AML-193 (cell line): ENCODE results near the gene RAB19.
A peak's percentile ranks its signal among the peaks of the same experiment; 100 is the strongest.

Experiments
- DNase-seq, 2 experiments: peaks; one replicate each; lab custom pipeline; 2025; lab: John Stamatoyannopoulos, UW

Gene RAB19, protein sequence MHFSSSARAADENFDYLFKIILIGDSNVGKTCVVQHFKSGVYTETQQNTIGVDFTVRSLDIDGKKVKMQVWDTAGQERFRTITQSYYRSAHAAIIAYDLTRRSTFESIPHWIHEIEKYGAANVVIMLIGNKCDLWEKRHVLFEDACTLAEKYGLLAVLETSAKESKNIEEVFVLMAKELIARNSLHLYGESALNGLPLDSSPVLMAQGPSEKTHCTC

GRCh38 chr7:140403878-140404564, at the start of gene RAB19:
RAB19 (plus strand) TSS chr7:140404058; CDS start chr7:140407647, 3,589 bp downstream.
- DNase-seq, result no peak

DNA sequence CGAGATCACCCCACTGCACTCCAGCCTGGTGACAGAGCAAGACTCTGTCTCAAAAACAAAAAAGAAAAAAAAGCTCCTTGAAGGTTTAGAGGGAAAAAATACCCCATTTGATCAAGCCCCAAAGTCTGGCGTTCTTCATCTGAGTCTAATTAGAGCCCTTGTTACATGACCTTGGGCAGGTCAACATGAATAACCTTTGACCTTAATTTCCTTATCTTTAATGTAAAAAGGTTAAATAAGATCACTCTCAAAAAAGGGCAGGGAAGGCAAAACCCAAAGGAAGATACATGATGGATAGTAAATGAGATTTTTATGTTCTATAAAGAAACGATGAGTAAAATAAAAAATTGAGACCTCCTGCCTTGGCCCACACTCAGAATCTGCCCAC, 45.8 kb upstream of the RAB19 start:
- DNase-seq, result no peak

GRCh38 chr7:140358412-140359051, 45.3 kb upstream of the RAB19 start:
- DNase-seq, result no peak

DNA sequence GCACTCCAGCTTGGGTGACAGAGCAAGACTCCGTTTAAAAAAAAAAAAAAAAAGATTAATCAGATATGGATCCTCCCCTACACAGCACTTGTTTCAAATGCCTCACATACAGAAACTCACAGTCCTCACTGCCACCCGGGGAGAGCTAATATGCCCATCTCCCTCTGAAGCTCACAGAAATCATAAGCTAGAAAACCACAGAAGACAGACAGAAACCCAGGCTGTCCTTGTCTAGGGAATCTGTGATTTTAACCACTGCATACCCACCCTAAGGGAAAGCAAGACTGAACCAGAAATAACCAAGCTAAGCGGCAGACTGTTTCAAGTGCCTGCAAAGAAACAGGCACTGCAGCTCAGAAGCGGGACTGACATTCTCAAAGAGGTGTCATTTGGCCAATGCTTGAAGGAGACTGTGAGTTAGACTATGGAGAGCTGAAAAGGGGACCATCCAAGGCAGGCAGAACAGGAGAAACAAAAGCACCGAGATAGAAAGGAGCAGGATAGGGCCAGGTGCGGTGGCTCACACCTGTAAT, 43.1 kb upstream of the RAB19 start:
- no peak for DNase-seq

DNA sequence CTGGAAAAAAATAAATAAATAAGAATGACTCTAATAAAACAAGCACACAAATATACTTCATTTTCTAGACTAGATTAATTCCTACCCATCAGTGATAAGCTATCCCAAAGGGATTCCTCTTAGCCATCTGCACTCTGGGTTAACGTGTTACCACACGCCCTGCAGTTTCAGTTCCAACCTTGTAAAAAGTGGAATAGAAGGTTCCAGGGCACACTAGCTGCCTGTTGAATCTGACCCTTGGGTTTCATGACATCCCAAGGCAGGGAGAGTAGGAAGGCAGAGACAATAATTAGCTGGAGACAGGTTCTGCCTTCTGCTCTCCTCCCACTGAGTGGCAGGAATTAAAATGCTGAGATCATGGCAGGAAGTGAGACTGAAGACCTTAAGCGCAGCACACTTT, 39.0 kb upstream of the RAB19 start:
- no peak for DNase-seq

DNA sequence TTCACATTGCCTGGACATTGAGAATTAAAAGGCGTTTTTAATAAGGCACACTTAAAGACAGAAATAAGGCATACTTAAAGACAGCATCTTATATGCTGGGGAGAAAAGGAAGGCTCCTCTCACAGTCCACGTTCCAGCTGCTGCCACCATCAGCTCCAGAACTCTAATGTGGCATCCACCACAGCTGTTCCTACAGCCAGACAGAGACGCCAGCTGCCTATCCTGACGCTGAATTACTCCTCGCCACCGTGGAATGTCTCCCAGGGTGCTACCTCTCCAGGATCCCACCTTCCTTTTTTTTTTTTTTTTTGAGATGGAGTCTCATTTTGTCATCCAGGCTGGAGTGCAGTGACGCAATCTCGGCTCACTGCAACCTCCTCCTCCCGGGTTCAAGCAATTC, 36.3 kb upstream of the RAB19 start:
- no peak for DNase-seq

GRCh38 chr7:140369294-140369693, 34.6 kb upstream of the RAB19 start:
- DNase-seq, result no peak

DNA sequence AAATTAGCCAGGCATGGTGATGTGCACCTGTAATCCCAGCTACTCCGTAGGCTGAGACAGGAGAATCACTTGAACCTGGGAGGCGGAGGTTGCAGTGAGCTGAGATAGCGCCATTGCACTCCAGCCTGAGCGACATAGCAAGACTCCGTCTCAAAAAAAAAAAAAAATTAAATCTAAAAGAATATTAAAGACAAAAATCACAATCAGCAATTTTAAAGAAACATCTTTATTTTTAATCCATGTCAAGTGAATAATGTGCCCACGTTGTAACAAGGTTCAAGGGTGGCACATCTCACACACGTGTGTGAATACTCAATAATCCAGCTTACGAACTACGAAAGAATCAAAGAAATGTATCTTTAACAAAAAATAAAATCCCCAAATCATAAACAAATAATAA, 28.5 kb upstream of the RAB19 start:
- DNase-seq, result no peak

DNA sequence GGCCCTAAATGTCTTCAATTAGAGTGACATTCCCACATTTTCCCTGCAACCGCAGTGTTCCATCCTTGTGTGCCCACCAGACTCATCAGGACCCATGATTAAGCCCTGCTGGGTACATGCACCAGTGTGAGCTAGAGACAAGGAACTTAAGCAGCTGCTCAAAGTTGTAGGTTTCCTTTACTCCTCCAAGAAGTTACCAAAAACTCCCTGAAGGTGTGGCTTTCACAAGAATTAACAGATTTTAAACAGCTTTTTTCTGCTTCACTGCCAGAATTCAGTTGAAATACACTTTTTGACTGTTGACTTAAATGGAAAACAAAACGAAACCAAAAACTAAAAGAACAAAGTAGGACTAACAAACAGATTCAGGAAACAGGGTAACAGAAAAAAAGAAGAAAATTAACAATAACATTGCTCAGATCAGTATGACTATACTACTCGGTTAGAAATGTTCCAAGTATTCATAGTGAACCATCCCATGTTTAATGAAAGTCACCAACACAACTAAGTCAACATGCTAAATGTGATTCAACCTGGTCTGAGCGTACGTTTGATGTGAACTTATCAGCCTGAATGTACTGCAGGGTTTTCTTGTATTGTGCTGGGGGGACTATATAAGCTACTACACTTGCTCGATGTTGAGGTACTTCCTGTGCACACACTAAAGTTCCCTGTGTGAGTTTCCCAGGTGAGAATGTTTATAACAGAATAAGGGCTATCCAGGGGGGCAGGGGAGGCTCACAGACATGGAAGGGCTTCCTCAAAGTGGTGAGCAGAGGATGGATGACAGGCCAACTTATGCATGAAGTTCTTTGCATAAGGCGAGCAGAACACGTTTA, 27.7 kb upstream of the RAB19 start:
- no peak for DNase-seq

DNA sequence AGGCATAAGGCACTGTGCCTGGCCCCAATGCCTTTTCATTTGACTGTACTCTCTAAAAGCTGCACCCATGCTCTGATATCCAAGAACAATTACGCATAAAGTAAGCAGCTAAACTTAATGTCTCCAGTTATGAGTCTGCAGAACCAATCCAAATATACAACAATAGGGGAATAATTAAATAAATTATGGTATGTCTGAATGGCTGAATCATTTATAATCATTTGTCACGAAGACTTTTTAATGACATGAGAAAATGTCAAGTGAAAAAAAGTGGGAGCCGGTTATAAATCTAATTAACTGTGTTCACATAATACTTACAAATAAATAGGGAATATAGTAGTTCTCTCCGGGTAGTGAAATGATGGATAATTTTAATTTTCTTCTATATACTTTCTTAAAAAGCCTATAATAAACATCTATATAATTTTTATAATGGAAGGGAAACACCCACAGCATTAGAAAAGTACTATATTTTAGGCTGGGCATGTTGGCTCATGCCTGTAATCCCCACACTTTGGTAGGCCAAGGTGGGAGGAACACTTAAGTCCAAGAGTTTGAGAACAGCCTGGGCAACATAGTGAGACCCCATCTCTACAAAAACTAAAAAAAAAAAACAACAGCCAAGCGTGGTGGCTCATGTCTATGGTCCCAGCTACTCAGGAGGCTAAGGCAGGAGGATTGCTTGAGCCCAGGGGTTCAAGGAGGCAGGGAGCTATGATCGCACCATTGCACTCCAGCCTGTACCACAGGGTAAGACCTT, 19.7 kb upstream of the RAB19 start:
- no peak for DNase-seq

DNA sequence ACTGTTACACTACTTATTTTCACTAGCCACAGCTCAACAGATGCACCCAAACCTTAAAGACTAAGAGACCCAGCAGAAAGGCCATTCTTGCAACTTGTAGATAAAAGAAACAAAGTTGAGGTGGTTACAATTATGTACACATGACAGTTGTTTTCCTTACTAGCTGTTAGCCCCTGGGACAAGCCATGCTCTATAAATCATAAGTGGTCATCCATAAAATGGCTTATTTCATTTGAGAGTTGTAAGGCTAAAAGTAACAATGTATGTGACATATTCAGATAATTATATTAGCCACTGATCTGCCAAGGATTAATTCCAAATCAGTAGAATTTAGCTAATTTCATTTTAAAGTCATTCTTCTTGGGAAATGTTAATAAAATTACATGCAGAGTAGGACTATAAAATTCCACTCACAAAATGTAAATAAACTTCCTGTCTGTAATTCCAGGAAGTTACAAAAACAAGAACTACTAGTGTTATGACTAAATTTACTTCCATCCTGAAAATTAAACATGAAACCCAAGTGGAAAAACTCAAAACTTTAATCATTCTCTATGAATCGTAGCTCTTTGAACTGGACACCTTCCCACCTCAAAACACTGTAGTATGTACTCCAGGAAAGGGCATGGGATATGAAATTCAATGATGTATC, 18.8 kb upstream of the RAB19 start:
- DNase-seq, result no peak

GRCh38 chr7:140389445-140389844, 14.4 kb upstream of the RAB19 start:
- no peak for DNase-seq

- DNase-seq, result no peak
Measured at GRCh38 chr7:140390034-140390433, 13.8 kb upstream of the RAB19 start.

GRCh38 chr7:140390466-140391190, 13.2 kb upstream of the RAB19 start:
- peak; percentile 62 to 70 for DNase-seq

GRCh38 chr7:140391634-140392033, 12.2 kb upstream of the RAB19 start:
- DNase-seq, result no peak

GRCh38 chr7:140393756-140394306, 10.0 kb upstream of the RAB19 start:
- DNase-seq, result no peak

- no peak for DNase-seq
Measured at GRCh38 chr7:140397784-140398750, 5.8 kb upstream of the RAB19 start, which contains the start of gene SLC37A3. SLC37A3 (minus strand) TSS chr7:140398530; CDS start chr7:140382526, 16,004 bp downstream.

- DNase-seq, result no peak
Measured at GRCh38 chr7:140398821-140399220, 5.0 kb upstream of the RAB19 start.

DNA sequence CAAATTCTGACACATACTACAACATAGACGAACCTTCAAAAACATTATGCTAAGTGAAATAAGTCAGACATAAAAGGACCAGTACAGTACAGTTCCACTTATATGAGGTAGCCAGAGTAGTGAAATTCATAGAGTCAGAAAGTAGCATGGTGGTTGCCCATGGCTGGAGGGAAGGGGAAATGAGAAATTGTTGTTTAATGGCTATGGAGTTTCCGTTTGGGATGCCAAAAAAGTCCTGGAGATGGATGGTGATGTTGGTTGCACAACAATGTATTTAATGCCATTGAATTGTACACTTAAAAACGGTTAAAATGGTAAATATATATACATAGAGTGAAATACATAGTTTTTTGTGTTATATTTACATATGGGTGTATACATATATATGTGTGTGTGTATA, 3.5 kb upstream of the RAB19 start:
- DNase-seq, result no peak
